SK-N-MC (cell line): ENCODE measurements around the gene GALC.

Experiments
- EZH2 ChIP-seq: fragments of 200-600 bp; sonication (generic); IDR thresholded peaks from one replicate; pipeline ENCODE4 v1.6.1; 2017; ENCODE audit warnings: antibody characterized with exemption
- POLR2AphosphoS5 ChIP-seq: IDR thresholded peaks from 2 replicates; pipeline ENCODE4 v1.6.1; 2012; ENCODE audit warnings: mild to moderate bottlenecking, low read depth, low read length, borderline replicate concordance

DNA sequence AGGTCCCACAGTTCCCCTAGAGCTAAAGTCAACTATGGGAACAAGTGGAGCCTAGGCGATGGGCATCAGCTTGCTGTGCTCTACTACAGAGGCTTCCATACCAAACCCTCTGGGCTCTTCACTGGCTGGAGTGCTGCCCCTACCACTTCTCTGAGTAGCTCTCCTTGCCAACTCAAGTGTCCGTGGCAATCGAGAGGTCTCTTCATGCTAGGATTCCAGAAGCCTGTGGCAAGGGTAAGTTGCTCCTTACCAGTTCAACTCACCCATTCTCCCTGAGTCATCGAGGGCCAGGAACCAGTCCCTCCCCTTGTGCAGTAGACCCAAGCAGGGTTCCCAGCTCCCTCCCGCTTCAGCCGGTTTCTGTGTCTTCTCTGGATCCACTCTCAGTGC lies 76.1 kb downstream of the GALC start:
- TF ChIP-seq EZH2 (no peak), POLR2AphosphoS5 (no peak)
